WTC11 (cell line): ENCODE measurements around the gene SLC25A26. TPM values are rescaled to one million over a fixed set of nuclear protein-coding genes. Genes with fewer than 3 reads are reported as not detected.

Source experiments
- ATAC-seq: fragments of 200-7000 bp; cut with Tn5 transposase; 2 replicates; pipeline ENCODE4 v1.10.0; 2021; ENCODE audit warnings: mild to moderate bottlenecking, moderate library complexity
- CTCF ChIA-PET: fragments of 300-600 bp; sonication (Branson Sonifier 250); formaldehyde crosslinking; loops from one replicate; lab custom pipeline; 2021; ENCODE audit warnings: antibody characterized with exemption; lab: Charles Lee
- POLR2A ChIA-PET: fragments of 350-600 bp; sonication (Branson Sonifier 250); formaldehyde crosslinking; loops from one replicate; lab custom pipeline; 2021; ENCODE audit warnings: antibody characterized with exemption; lab: Charles Lee
- DNase-seq: peaks from one replicate; pipeline ENCODE4 v3.0.0; 2021; ENCODE audit warnings: low spot score
- H3K27ac Mint-ChIP-seq: 2 replicates; pipeline ENCODE4 v1.8.0; 2021; ENCODE audit warnings: mixed read lengths
- H3K27me3 Mint-ChIP-seq: 2 replicates; pipeline ENCODE4 v1.8.0; 2021; ENCODE audit warnings: low read depth, mild to moderate bottlenecking, moderate library complexity, mixed read lengths
- H3K36me3 Mint-ChIP-seq: 2 replicates; pipeline ENCODE4 v1.8.0; 2021; ENCODE audit warnings: mixed read lengths
- H3K4me1 Mint-ChIP-seq: 2 replicates; pipeline ENCODE4 v1.8.0; 2022; ENCODE audit warnings: mixed read lengths
- H3K4me3 Mint-ChIP-seq: 2 replicates; pipeline ENCODE4 v1.8.0; 2021; ENCODE audit warnings: mild to moderate bottlenecking, moderate library complexity, mixed read lengths
- H3K9me3 Mint-ChIP-seq: 2 replicates; pipeline ENCODE4 v1.8.0; 2021; ENCODE audit warnings: mixed read lengths
- AR ChIP-seq: fragments of 250-450 bp; sonication (Bioruptor Pico); IDR thresholded peaks from 2 replicates; pipeline ENCODE4 v1.9.0; 2021; ENCODE audit warnings: mild to moderate bottlenecking
- ATF3 ChIP-seq: sonication (generic); formaldehyde crosslinking; conservative IDR thresholded peaks from 2 replicates; pipeline ENCODE4 v1.8.1; 2022; ENCODE audit warnings: mild to moderate bottlenecking, missing genetic modification reagents
- CREB1 ChIP-seq: sonication (generic); formaldehyde crosslinking; IDR thresholded peaks from 2 replicates; pipeline ENCODE4 v1.8.0; 2023; ENCODE audit warnings: mild to moderate bottlenecking, missing genetic modification reagents
- E2F4 ChIP-seq: sonication (generic); formaldehyde crosslinking; IDR thresholded peaks from 2 replicates; pipeline ENCODE4 v1.8.1; 2022; ENCODE audit warnings: low read depth, mild to moderate bottlenecking, moderate library complexity, missing genetic modification reagents, borderline replicate concordance
- ETV6 ChIP-seq: sonication (generic); formaldehyde crosslinking; IDR thresholded peaks from 2 replicates; pipeline ENCODE4 v1.8.1; 2022; ENCODE audit warnings: mild to moderate bottlenecking, missing genetic modification reagents
- FOXP1 ChIP-seq: sonication (generic); formaldehyde crosslinking; IDR thresholded peaks from 2 replicates; pipeline ENCODE4 v1.8.0; 2022; ENCODE audit warnings: missing genetic modification reagents, mild to moderate bottlenecking, moderate library complexity, borderline replicate concordance
- HMGXB4 ChIP-seq: sonication (generic); formaldehyde crosslinking; IDR thresholded peaks from 2 replicates; pipeline ENCODE4 v1.8.1; 2023; ENCODE audit warnings: mild to moderate bottlenecking, moderate library complexity, missing genetic modification reagents
- IRF1 ChIP-seq: sonication (generic); formaldehyde crosslinking; IDR thresholded peaks from 2 replicates; pipeline ENCODE4 v1.8.0; 2023; ENCODE audit warnings: missing genetic modification reagents
- MAX ChIP-seq: sonication (generic); formaldehyde crosslinking; IDR thresholded peaks from 2 replicates; pipeline ENCODE4 v1.8.0; 2022; ENCODE audit warnings: mild to moderate bottlenecking, missing genetic modification reagents
- NR2C2 ChIP-seq: sonication (generic); formaldehyde crosslinking; IDR thresholded peaks from 2 replicates; pipeline ENCODE4 v1.8.0; 2022; ENCODE audit warnings: mild to moderate bottlenecking, missing genetic modification reagents
- SMAD4 ChIP-seq: sonication (generic); formaldehyde crosslinking; IDR thresholded peaks from 2 replicates; pipeline ENCODE4 v1.8.0; 2022; ENCODE audit warnings: mild to moderate bottlenecking, missing genetic modification reagents
- ZBTB43 ChIP-seq: sonication (generic); formaldehyde crosslinking; IDR thresholded peaks from 2 replicates; pipeline ENCODE4 v1.8.1; 2023; ENCODE audit warnings: mild to moderate bottlenecking, missing genetic modification reagents
- ZNF425 ChIP-seq: fragments of 250-450 bp; sonication (Bioruptor Pico); conservative IDR thresholded peaks from 2 replicates; pipeline ENCODE4 v1.9.0; 2021; ENCODE audit warnings: mild to moderate bottlenecking
- total RNA-seq: library from RNA; stranded (reverse); gene quantifications from 3 replicates; pipeline ENCODE4 v1.2.3, GENCODE V29; 2021

The SLC25A26 gene
- total RNA-seq, 1 experiment from 2014 or later, result 29.1 TPM

GRCh38 chr3:66186545-66186944 is 34.3 kb upstream of the SLC25A26 start:
- ChIA-PET POLR2A (no interaction called here), CTCF (no interaction called here)
- TF ChIP-seq FOXP1 (CRISPR knock-in tag) (no peak), ZBTB43 (CRISPR knock-in tag) (no peak), NR2C2 (CRISPR knock-in tag) (no peak), E2F4 (no peak), ATF3 (CRISPR knock-in tag) (no peak)
- TF ChIP-seq, all 79 proteins: peak for 0
- H3K4me3 Mint-ChIP-seq, result no peak overlapping the region
- ATAC-seq (no peak), DNase-seq (no peak)
- no peaks in the 10 kb centered on the region for H3K27me3 Mint-ChIP-seq
- no peaks in the 10 kb centered on the region for H3K4me1 Mint-ChIP-seq
- H3K27ac Mint-ChIP-seq, result no peak overlapping the region
- no peaks in the 10 kb centered on the region for H3K36me3 Mint-ChIP-seq
- H3K9me3 Mint-ChIP-seq, result peaks cover 20% of the 10 kb centered on the region

GRCh38 chr3:66195347-66195783 is 25.4 kb upstream of the SLC25A26 start:
- DNase-seq (peak; percentile 73), ATAC-seq (peak; percentile 92)
- Mint-ChIP-seq H3K27me3 (no peaks in the 10 kb centered on the region; the same call in 1 of the 2 replicates), H3K27ac (no peak overlapping the region)
- peak; percentile 50; the same call in 1 of the 2 replicates for TF ChIP-seq MAX (CRISPR knock-in tag)
- TF ChIP-seq CREB1 (CRISPR knock-in tag), result no peak
- no peak for TF ChIP-seq HMGXB4
- no peak for TF ChIP-seq IRF1
- 0 out of 2 replicates have a peak, but pooled peaks have one; percentile 57 for TF ChIP-seq ETV6 (CRISPR knock-in tag)
- TF ChIP-seq ZNF425 (CRISPR knock-in tag), result no peak
- TF ChIP-seq AR, result no peak
- TF ChIP-seq SMAD4 (CRISPR knock-in tag), result no peak
- TF ChIP-seq, all 79 proteins: peak for 2
- H3K4me1 Mint-ChIP-seq, result peaks cover 4% of the 10 kb centered on the region; the same call in 1 of the 2 replicates
- H3K9me3 Mint-ChIP-seq, result no peaks in the 10 kb centered on the region
- no peaks in the 10 kb centered on the region for H3K36me3 Mint-ChIP-seq
- H3K4me3 Mint-ChIP-seq, result peak overlapping the region; percentile 37
- POLR2A ChIA-PET, result no interaction called here
- CTCF ChIA-PET, result interaction anchor here (0.6 to 1.4 kb wide), 6 partner anchors 58 to 969 kb away, joined by 3 to 6 read pairs (median 3); no protein-coding TSS in a partner anchor
